Measurements from ENCODE around the gene ZNF48.

ZNF48 gene

DNA sequence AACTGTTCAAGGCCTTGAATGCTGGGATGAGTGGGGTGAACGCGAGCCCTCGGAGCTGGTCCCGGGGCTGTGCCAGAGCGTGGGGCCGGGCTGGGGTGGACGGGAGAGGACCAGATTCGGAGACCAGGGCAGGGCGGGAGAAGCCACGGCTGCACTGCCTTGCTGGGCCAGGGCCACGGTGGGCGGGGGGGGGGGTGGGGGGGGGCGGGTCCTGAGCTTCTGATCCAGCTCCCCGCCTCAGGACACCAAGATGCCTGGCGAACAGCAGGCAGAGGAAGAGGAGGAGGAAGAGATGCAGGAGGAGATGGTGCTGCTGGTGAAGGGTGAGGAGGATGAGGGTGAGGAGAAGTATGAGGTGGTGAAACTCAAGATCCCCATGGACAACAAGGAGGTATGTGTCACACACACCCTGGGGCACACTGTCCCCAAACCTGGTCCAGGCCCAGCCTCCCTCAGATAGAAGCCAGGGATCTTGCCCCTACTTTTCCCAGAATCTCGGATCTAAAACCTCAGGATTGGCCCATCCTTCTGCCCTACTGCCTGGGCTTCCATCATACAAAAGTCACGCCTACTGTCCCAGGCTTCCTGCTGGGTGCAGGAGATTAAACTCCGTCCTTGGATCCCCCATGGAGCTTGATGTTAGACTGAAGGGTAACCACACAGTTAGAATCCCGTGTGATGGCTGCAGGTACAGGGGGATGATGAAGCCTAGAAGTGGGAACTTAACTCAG lies 12.7 kb downstream of the ZNF48 start:
- no peak for DNase-seq (ENCODE audit: low spot score)

DNA sequence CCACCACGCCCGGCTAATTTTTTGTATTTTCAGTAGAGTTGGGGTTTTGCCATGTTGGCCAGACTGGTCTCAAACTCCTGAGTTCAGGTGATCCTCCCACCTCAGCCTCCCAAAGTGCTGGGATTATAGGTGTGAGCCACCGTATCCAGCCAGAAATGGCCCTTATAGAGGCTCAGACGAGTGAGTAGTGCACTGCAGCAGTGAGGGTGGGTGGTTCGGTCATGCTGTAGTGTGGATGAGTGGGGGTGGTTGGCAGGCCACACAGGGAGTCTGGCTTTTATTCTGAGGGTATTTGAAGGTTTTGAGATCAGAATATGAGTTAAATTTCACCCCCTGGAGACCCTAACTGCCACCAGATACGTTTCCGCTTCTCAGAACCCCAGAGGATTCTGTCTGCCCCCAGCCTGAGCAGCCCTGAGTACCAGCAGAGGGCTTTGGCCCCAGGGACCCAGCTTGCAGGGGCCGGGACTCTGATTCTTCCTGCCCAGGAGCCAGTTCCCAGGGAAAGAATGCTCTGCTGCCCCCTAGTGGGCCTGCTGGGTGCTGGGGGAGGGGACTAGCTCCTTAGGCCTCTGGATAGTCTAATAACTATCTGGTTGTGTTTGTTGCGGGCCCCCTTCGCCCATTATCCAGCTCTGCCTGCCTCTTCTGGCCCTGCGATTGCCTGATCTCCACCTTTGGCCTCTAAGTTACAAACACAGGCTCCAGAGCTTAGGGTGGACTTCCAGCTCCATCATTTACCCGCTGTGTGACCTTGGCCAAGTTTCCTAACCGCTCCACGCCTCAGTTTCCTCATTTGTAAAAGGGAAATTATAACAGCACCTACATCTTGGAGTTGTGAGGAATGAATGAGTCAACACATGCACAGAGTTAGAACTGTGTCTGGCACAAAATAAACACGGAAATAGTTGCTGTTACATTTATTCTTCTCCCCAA lies 14.2 kb downstream of the ZNF48 start:
- peak; percentile 94 for DNase-seq (ENCODE audit: low spot score)

DNA sequence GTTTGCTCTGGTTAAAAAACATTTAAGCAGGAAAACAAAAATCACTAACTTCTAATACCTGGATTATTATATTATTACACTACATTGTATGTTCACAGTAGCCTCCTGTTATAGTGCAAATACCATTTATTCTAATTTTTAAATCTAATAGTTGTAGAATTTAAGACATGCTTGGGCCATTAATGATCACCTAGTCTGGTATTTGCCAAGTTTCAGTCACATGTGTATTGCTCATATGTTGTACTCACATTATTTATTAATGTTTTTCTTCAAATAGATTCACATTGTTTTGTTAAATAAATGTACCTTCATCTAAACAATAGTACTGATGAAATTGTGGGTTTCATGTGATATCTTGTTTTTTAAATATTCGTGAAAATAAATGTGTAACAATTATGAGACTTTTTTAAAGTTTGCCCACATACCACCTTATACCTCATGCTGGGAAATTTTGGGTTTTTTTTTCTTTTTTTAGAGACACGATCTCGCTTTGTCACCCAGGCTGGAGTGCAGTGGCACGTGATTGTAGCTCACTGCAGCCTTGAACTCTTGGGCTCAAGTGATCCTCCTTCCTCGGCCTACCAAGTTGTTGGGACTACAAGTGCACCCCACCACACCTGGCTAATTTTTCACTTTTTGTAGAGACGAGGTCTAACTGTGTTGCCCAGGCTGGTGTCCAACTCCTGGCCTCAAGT lies 18.0 kb downstream of the ZNF48 start:
- DNase-seq (ENCODE audit: low spot score), result no peak

DNA sequence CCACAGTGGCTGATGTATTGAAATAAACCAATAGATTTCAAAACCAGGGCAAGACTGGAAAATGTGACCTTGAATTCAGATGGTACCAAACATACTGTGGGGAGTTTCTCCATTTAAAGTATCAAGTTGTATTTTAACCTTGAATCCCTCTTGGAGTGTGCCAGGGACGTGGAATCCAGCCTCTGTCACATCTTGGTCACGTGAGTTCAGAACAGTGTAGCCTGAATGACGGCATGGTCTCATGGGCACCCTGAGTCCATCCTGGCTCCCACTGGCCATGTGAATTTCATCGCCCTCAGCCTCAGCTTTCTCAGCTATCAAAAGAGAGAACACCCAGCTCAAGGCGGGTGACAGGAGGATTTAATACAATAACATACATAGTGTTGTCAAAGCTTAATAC lies 18.9 kb downstream of the ZNF48 start:
- DNase-seq (ENCODE audit: low spot score), result no peak

DNA sequence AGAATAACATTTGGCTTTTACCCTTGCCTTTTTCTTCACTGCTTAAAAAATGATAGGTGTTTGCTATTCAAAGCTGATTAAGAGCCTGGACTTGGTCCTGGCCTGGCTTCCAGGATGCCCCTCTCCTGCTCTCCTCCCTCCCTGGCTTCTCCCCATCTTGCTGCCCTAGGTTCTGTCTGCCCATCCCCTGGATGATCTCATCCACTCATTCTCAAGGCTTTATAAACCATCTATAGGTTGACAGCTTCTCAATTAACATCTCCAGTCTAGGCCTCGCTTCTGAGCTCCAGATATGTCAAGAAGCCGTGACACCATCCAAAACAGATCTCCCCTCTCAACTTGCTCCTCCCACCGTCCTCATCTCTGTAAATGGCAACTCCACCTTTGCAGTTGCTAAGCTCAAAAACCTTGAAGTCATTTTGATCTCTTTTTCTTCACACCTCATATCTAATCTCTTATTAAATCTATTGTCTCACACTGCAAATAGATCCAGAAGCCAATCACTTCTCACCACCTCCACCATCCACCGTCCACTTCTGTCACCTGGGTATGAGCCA lies 20.9 kb downstream of the ZNF48 start:
- no peak for DNase-seq (ENCODE audit: low spot score)

DNA sequence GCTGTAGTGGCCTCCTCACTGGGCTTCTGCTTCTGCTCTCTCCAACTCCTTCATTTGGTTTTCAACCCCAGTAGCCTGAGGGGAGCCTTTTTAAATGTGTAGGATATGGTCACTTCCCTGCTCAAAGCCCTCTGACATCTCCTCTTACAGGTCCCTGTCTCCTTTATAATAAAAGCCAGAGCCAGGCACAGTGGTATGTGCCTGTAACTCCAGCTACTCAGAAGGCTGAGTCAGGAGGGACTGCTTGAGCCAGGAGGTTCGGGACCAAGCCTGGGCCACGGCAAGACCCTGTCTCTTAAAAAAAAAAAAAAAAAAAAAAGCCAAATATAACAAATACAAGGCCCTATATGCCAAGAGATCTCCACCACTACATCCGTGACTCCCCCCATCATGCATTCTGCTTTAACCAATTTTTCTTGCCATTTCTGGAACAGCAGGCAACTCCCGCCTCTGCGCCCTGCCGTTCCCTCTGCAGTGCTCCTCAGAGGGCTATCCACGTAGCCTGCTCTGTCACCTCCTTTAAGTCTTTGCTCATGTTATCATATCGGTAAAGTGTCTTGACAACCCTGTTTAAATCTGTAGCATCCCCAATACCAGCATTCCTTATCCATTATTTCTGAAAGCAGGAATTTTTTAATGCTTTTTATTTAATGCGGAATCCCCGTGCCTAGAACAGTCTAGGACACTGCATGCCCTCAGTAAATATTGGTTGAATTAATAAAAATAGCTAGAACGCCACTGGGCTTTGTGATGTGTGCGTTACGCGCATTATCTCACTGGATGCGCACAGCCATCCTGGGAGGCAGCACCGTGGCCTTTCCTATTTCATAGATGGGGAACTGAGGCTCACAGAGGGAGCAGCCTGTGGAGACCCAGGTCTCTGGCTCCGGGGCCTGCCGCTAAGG lies 21.7 kb downstream of the ZNF48 start:
- no peak for DNase-seq (ENCODE audit: low spot score)

DNA sequence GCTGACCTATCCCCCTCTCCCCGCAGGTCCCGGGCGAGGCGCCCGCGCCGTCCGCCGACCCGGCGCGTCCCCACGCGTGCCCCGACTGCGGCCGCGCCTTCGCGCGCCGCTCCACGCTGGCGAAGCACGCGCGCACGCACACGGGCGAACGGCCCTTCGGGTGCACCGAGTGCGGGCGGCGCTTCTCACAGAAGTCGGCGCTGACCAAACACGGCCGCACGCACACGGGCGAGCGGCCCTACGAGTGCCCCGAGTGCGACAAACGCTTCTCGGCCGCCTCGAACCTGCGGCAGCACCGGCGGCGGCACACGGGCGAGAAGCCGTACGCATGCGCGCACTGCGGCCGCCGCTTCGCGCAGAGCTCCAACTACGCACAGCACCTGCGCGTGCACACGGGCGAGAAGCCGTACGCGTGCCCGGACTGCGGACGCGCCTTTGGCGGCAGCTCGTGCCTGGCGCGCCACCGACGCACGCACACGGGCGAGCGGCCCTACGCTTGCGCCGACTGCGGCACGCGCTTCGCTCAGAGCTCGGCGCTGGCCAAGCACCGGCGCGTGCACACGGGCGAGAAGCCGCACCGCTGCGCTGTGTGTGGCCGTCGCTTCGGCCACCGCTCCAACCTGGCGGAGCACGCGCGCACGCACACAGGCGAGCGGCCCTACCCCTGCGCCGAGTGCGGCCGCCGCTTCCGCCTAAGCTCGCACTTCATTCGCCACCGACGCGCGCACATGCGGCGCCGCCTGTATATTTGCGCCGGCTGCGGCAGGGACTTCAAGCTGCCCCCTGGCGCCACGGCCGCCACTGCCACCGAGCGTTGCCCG lies 22.5 kb downstream of the ZNF48 start:
- DNase-seq (ENCODE audit: low spot score), result peak; percentile 92

DNA sequence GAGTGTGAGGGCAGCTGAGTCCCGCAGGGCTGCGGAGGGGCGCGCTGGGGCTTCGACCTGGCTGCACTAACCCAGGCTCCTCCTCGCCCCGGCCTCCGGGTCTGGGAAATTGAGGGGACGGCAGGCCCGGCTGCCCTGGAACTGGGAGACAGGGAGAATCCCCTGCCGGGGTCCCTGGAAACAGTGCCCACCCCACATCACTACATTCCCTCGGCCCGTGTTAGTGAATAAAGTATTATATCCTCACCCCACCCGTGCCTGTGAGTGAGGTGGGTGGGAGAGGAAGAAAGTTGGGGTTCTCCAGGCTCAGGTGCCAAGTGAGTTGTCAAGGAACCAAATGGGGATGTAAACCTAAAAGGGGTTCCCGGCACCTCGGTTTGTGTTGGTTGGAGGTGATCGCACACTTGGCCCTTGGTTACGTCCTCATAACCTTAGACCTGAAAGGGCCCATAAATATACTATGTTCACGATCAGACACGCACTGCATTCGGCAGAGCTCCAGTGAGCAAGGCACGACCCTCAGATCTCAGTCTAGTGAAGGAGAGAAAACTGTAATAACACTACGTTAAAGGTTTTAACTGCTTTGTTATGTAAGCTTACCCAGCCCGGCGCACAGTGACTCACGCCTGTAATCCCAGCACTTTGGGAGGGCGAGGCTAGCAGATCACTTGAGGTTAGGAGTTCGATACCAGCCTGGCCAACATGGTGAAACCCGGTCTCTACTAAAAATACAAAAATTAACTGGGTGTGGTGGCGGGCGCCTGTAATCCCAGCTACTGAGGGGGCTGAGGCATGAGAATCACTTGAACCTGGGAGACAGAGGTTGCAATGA lies 23.3 kb downstream of the ZNF48 start:
- no peak for DNase-seq (ENCODE audit: low spot score)

DNA sequence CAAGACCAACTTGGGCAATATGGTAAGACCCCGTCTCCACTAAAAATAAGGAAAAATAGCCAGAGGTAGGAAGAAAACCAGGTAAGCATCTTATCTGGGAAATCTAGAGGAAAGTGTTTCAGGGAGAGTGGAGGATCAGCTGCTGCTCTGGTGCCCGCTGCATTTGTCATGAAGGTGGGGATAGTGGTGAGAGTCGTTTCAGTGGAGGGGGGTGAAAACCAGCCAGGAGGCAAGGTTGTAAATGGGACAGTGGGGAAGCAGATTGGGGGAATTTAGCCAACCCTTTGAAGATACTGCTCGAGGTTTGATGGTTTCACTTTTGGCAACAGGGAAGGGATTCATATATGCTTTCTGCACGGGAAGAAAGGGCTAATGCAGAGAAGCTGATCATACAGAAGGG lies 25.8 kb downstream of the ZNF48 start:
- DNase-seq (ENCODE audit: low spot score), result no peak

DNA sequence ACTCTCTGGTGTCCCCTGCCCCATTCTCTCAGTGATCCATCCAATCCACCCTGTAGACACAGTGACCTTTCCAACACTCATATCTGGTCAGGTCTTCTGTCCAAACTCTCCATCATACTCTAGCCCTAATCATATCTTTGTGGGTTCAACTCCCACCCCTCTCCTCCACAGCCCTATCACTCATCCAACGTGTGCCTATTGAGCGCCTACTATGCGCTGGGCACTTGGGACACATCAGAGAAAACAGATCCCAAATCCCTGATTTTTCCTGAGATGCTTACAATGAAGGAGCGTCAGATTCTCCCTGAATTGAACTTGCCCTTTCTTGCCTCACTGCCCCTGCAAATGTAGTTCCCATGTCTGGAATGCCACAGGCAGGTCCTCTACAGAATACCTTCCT lies 32.8 kb downstream of the ZNF48 start:
- no peak for DNase-seq (ENCODE audit: low spot score)

DNA sequence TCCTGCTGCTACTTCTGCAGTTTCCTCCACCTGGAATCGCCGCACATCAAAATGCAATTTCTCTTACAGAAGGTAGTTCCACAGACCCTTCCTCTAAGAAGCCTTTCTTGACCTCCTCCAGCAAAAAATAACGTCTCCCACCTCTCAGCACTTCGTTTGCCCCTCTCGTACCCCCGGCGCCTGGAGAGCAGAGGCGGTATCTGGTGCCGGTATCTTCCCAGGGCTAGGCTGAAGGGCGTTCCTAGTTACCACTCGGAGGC lies 34.1 kb downstream of the ZNF48 start:
- no peak for DNase-seq (ENCODE audit: low spot score)

DNA sequence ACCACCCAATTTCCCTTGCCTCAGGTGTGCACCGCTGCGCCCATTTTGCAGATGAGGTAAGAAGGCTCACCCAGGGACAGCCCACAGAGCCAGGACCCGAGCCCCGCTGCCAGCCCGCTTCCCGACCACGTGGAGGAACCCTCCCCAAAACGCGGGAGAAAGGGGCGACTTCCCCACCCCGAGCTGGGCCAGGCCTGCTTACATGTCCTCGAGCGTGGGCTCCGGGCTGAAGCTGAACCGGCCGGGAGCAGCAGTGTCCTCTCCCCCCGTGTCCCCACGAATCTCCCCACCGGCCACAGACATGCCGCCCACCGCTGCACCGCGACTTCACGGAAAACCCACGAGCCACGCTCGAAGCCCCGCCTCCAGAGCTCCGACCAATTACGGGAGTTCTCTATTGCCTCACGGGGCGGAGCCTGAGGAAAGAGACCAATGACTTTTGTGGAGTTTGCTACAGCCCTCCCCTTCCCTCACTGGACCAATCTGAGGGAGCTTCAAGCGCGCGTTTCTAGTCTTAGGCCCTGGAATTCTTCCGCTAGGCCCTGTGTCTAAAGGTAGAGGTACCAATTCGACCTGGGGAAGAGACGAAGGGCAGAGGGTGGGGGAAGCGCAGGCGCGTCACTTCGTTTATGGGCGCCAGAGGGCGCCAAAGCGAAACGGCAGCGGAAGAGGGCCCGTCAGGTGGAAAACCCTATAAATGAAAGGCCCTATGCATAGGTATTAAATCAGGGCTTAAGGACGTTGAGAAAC lies 34.6 kb downstream of the ZNF48 start, which contains the start of gene DCTPP1:
DCTPP1 (minus strand) TSS at position 353 of the 750 bp plus-strand sequence; CDS start at position 303, 50 bp downstream.
- peak; percentile 99 for DNase-seq (ENCODE audit: low spot score)

DNA sequence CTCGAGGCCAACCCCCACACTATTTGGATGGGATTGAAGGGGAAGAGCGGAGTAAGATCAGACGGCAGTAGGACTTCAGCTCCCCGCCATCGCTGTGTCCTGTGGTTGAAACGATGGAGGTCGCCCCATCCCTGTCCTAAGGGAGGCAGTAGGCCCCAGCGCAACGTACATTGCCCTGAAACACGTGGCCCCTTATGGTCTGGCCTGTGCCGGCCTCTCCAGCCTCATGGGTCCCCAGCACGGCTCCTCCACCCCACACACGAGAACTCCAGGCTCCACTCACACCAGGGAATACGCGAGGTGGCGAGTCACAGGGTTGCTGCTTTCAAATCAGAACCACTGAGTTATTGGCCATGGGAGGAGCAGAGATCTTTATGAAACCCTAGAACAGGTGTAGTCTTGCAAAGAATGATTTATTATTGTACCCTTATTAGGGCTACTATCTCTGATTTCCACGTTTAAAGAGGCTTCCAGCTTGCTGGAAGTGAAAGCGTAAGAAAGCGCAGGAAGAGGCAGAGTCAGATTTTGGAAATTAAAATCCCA lies 35.3 kb downstream of the ZNF48 start:
- DNase-seq (ENCODE audit: low spot score), result no peak

DNA sequence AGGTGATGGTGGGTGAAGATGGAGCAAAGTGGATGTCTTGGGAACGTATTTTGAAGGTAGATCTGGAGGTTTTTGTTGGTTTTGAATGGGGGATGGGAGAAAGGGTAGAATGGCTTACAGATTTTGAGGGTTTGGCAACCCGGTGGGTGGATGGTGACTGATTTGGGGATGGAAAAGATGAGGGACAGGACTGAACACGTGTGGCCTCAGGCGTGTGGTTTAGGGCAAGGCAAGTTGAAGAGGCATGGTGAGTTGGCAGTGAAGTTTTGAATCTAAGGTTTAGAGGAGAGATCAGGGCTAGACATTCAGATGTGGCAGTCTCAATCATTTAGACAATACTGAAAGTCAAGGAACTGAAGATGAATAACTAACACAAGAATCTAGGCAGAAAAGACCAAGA lies 39.6 kb downstream of the ZNF48 start:
- peak; percentile 76 for DNase-seq (ENCODE audit: low spot score)

DNA sequence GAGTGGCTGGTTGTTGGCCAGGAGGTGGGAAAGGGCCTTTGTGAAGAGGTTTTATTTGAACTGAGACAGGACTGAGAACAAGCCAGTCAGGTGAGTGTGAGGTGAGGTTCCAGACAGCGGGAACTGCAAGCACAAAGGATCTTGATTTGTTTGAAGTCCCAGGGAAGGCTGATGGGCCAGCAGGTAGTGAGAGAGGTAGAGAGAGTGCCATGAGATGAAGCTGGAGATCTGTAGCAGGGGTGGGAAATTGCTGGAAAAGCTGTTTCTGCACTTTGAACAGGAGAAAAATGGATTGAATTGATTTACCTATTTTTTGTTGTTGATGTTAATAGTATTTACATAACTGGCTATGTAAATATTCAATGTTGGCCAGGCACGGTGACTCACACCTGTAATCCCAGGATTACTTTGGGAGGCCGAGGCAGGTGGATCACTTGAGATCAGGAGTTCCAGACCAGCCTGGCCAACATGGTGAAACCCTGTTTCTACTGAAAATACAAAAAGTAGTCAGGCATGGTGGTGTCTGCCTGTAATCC lies 42.4 kb downstream of the ZNF48 start:
- no peak for DNase-seq (ENCODE audit: low spot score)

DNA sequence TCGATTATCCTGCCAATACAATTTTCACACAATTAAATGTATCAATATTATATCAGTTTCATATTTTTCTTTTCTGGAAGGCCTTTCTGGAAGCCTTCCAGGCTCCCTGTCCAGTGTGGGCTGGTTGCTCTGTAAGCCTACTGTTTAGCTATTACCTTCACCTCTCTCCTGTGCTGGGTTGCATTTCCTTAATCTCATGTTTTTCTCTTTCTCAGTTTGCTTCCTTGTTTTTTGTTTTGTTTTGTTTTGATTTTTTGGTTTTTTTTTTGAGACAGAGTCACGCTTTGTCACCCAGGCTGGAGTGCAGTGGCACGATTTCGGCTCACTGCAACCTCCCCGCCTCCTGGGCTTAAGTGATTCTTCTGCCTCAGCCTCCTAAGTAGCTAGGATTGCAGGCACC lies 43.6 kb downstream of the ZNF48 start:
- no peak for DNase-seq (ENCODE audit: low spot score)

DNA sequence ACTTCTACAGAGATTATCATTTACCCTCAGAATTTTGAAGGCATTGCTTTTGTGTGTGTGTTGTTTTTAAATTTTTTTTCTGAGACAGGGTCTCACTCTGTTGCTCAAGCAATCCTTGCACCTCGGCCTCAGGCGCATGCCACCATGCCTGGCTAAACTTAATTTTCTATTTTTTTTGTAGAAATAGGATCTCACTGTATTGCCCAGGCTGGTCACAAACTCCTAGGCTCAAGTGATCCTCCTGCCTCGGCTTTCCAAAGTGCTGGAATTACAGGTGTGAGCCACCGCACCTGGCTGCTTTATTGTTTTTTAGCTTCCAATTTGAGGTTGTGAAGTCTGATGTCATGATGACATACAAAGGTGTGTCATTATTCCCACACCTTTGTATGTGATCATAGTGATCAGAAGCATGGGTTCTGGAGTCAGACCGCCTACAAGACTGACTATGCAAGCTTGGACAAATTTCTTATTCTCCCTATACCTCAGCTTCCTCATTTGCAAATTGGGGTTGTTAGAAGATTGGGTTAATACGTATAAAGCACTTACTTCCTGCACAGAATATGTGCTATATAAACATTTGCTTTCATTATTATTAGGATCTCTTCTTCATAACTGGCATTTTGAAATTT lies 44.6 kb downstream of the ZNF48 start:
- DNase-seq (ENCODE audit: low spot score), result no peak

DNA sequence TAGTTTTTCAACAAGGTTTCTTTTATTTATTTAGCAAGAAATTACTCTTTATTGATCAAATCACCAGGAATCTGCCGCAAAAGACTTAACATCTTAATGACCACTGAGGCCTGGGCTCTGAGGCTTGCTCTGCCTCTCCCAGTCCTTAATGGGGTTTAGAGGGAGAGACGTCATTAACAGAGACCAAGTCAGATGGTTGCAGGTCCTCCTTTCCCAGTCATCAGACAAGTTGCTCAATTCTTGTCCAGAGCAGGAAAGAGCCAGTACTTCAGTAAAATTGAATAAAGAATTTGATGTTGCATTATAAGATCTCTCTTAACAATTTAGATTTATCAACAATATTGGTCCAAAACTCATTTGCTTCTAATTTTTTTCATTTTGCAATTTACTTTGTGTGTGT lies 48.4 kb downstream of the ZNF48 start:
- DNase-seq (ENCODE audit: low spot score), result no peak
